NCI-H774 (cell line): ENCODE data around the gene SV2C.

ENCODE experiments used
- DNase-seq: peaks from one replicate; lab custom pipeline; 2025; lab: John Stamatoyannopoulos, UW

Gene SV2C

GRCh38 chr5:76383126-76383832 is 300.1 kb downstream of the SV2C start:
- no peak for DNase-seq

DNA sequence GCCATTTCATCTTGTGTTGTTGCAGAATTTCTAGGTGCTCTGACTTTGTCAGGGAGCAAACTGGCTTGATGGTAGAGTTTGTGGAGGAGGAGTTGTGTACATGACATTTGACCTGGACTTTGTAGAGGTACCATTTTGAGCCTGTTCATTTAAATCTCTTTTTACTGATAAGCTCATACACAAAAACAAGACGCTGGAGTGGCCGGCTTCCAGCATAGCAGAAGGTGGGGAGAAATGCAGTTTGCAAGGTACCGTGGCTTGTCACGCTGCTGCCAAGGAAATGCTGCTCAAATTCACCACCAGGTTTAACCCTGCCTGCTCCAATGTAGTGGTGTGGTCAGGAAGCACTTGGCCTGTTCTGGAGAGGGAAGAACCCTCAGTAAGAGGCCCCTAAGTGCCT is 301.0 kb downstream of the SV2C start:
- DNase-seq = no peak

GRCh38 chr5:76384705-76385104 is 301.5 kb downstream of the SV2C start:
- DNase-seq = no peak

DNA sequence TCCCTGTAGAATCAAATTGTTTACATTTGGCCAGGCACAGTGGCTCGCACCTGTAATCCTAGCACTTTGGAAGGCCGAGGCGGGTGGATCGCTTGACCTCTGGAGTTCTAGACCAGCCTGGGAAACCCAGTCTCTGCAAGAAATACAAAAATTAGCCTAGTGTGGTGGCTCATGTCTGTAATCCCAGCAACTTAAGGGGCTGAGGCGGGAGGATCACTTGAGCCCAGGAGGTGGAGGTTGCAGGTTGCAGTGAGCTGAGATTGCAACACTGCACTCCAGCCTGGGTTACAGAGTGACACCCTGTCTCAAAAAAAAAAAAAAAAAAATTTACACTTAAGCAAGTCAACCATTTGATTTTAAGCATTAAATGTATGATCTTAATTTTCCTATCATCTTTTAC is 302.4 kb downstream of the SV2C start:
- no peak for DNase-seq

DNA sequence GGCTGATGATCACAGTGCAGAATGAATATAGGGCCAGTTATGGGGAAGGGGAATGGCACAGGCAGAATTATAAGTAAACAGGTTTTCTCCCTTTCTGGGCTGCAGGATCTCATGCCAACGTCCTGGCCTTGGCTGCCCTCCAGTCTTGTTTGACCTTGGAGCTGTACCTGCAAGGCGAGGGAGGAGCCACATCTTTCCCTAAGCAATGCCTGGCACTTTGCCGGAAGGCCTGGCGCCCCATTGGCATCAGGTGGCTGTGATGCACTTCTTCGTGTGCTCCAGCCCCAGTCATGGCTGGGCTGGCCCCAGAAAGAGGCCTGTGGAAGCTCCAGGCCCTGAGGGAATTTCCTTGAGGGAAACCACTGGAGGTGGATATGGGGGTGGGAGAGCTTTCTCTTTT is 303.2 kb downstream of the SV2C start:
- DNase-seq = no peak

DNA sequence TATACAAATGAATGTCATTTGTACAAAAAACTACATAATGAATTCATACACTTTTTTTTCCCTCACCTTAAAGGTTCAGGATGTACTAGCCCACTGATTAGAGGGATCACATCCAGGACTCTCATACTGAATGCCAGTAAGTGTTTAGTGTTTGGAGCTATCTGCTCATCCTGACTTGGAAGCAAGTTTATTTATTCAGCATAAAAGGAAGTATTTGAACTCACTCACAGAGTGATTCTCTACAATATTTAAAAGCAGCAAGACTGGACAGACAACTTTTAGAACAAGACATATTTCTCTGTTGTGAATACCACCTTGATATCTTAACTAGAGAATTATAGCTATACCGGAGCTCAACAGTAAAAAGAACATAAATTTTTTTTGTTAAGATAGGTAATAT is 305.1 kb downstream of the SV2C start:
- DNase-seq = no peak

- no peak for DNase-seq
These were observed 305.8 kb downstream of the SV2C start for GRCh38 chr5:76388791-76389512.

GRCh38 chr5:76389513-76390154 is 306.5 kb downstream of the SV2C start:
- DNase-seq = no peak

GRCh38 chr5:76391014-76391413 is 307.8 kb downstream of the SV2C start:
- no peak for DNase-seq

DNA sequence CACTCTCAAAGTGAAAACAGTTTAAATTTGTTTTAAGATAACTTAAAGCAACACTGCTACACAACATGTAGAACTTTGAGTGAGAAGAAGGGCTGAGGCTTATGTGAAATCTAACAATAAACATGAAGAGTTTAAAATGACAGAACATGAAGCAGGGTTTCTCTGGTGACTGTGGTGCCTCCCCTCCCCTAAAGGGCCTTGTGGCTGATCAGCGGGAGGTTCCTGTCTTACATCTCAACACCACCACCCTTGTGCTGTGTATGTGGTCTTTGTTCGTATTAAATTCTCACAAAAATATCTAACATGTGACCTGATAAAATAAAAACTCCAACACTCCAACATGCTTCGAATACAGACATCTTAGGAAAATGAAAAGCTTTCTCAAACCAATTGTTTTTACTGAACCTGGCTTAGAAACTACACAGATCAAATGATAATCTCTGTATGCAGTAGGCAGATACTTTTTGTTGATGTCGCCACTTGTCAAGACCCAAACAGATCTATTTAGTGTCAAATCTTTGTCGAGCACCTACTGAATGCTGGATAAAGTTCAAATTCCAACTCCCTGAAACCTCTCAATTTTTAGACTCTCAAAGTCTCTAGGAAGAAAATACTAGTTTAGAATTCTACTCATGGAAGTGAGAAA is 310.0 kb downstream of the SV2C start:
- no peak for DNase-seq

DNA sequence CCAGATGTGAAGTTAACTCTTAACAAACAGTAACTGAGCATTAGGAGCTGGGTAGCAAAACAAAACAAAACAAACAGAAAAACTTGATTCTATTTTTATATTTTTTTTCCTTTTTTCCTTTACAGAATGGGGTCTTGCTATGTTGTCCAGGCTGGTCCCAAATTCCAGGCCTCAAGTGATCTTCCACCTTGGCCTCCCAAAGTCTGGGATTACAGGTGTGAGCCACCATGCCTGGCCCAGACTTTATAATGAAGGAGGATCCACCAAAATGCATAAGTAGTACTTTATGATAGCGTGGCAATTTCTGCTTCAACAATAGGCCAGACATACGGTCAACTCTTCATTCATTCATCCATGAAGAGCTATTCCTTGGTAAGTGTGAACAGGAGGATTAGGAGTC is 314.0 kb downstream of the SV2C start:
- DNase-seq = no peak

GRCh38 chr5:76399268-76399667 is 316.1 kb downstream of the SV2C start:
- DNase-seq = no peak

DNA sequence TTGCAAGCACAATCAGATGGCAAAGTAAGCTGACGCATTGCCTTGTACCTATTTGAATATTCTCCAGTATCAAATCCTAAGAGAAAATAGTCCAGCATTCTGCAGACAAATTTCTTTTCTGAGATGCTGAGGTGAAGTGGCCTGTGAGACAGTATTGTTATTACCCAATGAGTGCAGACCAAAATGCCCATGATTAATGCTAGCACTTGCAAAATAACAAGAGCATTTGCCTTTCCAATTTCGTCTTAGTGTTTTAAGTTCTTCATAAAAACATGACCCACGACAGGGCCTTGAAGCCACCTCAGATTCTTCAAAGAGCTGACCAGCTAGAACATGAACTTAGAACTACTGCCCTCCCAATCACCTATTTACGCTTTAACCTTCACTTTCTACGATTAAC is 317.3 kb downstream of the SV2C start:
- no peak for DNase-seq

- DNase-seq = no peak
These were observed 318.6 kb downstream of the SV2C start for GRCh38 chr5:76401801-76402250.

GRCh38 chr5:76402251-76402885 is 319.2 kb downstream of the SV2C start:
- DNase-seq = no peak

GRCh38 chr5:76402886-76403765 is 319.9 kb downstream of the SV2C start, which contains the start of gene IQGAP2:
TSS of gene IQGAP2 (plus strand) at chr5:76403285. CDS start at chr5:76403546, 261 bp downstream.
- DNase-seq = no peak
